T-helper 2 cell treated with Interferon-gamma antibody and Interleukin-4, amounts not matched to agents 5 μg/mL and 100 μg/mL, for 36 hours (primary cell): ENCODE results near the gene ZPLD1.

ENCODE experiments used
- DNase-seq: peaks from one replicate; pipeline ENCODE4 v3.0.0; 2021; ENCODE audit warnings: low spot score
- H3K27ac Mint-ChIP-seq: one replicate; pipeline ENCODE4 v1.8.0; 2021; ENCODE audit warnings: mild to moderate bottlenecking, mixed read lengths
- H3K27me3 Mint-ChIP-seq: one replicate; pipeline ENCODE4 v1.8.0; 2021; ENCODE audit warnings: low read depth, mixed read lengths
- H3K36me3 Mint-ChIP-seq: one replicate; pipeline ENCODE4 v1.8.0; 2021; ENCODE audit warnings: low read depth, mixed read lengths
- H3K4me1 Mint-ChIP-seq: one replicate; pipeline ENCODE4 v1.8.0; 2021; ENCODE audit warnings: low read depth, mixed read lengths
- H3K4me3 Mint-ChIP-seq: one replicate; pipeline ENCODE4 v1.8.0; 2022; ENCODE audit warnings: mild to moderate bottlenecking, moderate library complexity, mixed read lengths
- H3K9me3 Mint-ChIP-seq: one replicate; pipeline ENCODE4 v1.8.0; 2021; ENCODE audit warnings: mixed read lengths

The ZPLD1 gene

GRCh38 chr3:102478160-102478559, 43.3 kb downstream of the ZPLD1 start:
- H3K36me3 Mint-ChIP-seq: no peaks in the 10 kb centered on the region
- no peaks in the 10 kb centered on the region for H3K9me3 Mint-ChIP-seq
- no peaks in the 10 kb centered on the region for H3K4me1 Mint-ChIP-seq
- H3K27me3 Mint-ChIP-seq: no peaks in the 10 kb centered on the region
- no peak for DNase-seq
- H3K4me3 Mint-ChIP-seq: no peak overlapping the region
- no peak overlapping the region for H3K27ac Mint-ChIP-seq

GRCh38 chr3:102480139-102480538, 45.3 kb downstream of the ZPLD1 start:
- DNase-seq: no peak
- H3K36me3 Mint-ChIP-seq: no peaks in the 10 kb centered on the region
- H3K4me3 Mint-ChIP-seq: no peak overlapping the region
- H3K27me3 Mint-ChIP-seq: no peaks in the 10 kb centered on the region
- H3K4me1 Mint-ChIP-seq: no peaks in the 10 kb centered on the region
- H3K9me3 Mint-ChIP-seq: no peaks in the 10 kb centered on the region
- H3K27ac Mint-ChIP-seq: no peak overlapping the region

- Mint-ChIP-seq H3K4me1 (no peaks in the 10 kb centered on the region), H3K27ac (no peak overlapping the region), H3K27me3 (no peaks in the 10 kb centered on the region), H3K4me3 (no peak overlapping the region), H3K36me3 (no peaks in the 10 kb centered on the region), H3K9me3 (no peaks in the 10 kb centered on the region)
- DNase-seq: no peak
Measured at GRCh38 chr3:102481050-102481449, 46.2 kb downstream of the ZPLD1 start.

GRCh38 chr3:102483556-102483955, 48.7 kb downstream of the ZPLD1 start:
- Mint-ChIP-seq H3K27me3 (no peaks in the 10 kb centered on the region), H3K9me3 (no peaks in the 10 kb centered on the region)

GRCh38 chr3:102484363-102484762, 49.5 kb downstream of the ZPLD1 start:
- Mint-ChIP-seq H3K36me3 (no peaks in the 10 kb centered on the region), H3K27ac (no peak overlapping the region), H3K4me1 (no peaks in the 10 kb centered on the region), H3K9me3 (no peaks in the 10 kb centered on the region), H3K4me3 (no peak overlapping the region), H3K27me3 (no peaks in the 10 kb centered on the region)
- DNase-seq: no peak

More at GRCh38 chr3:102483556-102483955, 48.7 kb downstream of the ZPLD1 start:
- Mint-ChIP-seq H3K27ac (no peak overlapping the region), H3K36me3 (no peaks in the 10 kb centered on the region), H3K4me3 (no peak overlapping the region), H3K4me1 (no peaks in the 10 kb centered on the region)
- DNase-seq: no peak

GRCh38 chr3:102485701-102486100, 50.9 kb downstream of the ZPLD1 start:
- Mint-ChIP-seq H3K4me1 (no peaks in the 10 kb centered on the region), H3K36me3 (no peaks in the 10 kb centered on the region), H3K9me3 (no peaks in the 10 kb centered on the region), H3K27ac (no peak overlapping the region), H3K27me3 (no peaks in the 10 kb centered on the region), H3K4me3 (no peak overlapping the region)
- DNase-seq: no peak

- no peaks in the 10 kb centered on the region for H3K36me3 Mint-ChIP-seq
- DNase-seq: no peak
- H3K27me3 Mint-ChIP-seq: no peaks in the 10 kb centered on the region
- H3K27ac Mint-ChIP-seq: no peak overlapping the region
- no peaks in the 10 kb centered on the region for H3K9me3 Mint-ChIP-seq
- no peak overlapping the region for H3K4me3 Mint-ChIP-seq
- H3K4me1 Mint-ChIP-seq: no peaks in the 10 kb centered on the region
Measured at GRCh38 chr3:102488331-102488730, 53.5 kb downstream of the ZPLD1 start.

GRCh38 chr3:102492300-102492699, 57.5 kb downstream of the ZPLD1 start:
- no peaks in the 10 kb centered on the region for H3K9me3 Mint-ChIP-seq
- no peak for DNase-seq
- H3K27ac Mint-ChIP-seq: no peak overlapping the region
- H3K36me3 Mint-ChIP-seq: no peaks in the 10 kb centered on the region
- H3K27me3 Mint-ChIP-seq: no peaks in the 10 kb centered on the region
- no peaks in the 10 kb centered on the region for H3K4me1 Mint-ChIP-seq
- no peak overlapping the region for H3K4me3 Mint-ChIP-seq

GRCh38 chr3:102497571-102497970, 62.8 kb downstream of the ZPLD1 start:
- H3K9me3 Mint-ChIP-seq: no peaks in the 10 kb centered on the region
- H3K27me3 Mint-ChIP-seq: no peaks in the 10 kb centered on the region
- H3K36me3 Mint-ChIP-seq: no peaks in the 10 kb centered on the region
- DNase-seq: no peak
- H3K27ac Mint-ChIP-seq: no peak overlapping the region
- no peaks in the 10 kb centered on the region for H3K4me1 Mint-ChIP-seq
- H3K4me3 Mint-ChIP-seq: no peak overlapping the region

GRCh38 chr3:102505542-102505941, 70.7 kb downstream of the ZPLD1 start:
- H3K27me3 Mint-ChIP-seq: no peaks in the 10 kb centered on the region
- DNase-seq: no peak
- H3K4me3 Mint-ChIP-seq: no peak overlapping the region
- H3K9me3 Mint-ChIP-seq: peaks cover 3% of the 10 kb centered on the region
- H3K27ac Mint-ChIP-seq: no peak overlapping the region
- no peaks in the 10 kb centered on the region for H3K36me3 Mint-ChIP-seq
- no peaks in the 10 kb centered on the region for H3K4me1 Mint-ChIP-seq

- Mint-ChIP-seq H3K4me1 (no peaks in the 10 kb centered on the region), H3K9me3 (no peaks in the 10 kb centered on the region), H3K27ac (no peak overlapping the region), H3K27me3 (no peaks in the 10 kb centered on the region), H3K4me3 (no peak overlapping the region), H3K36me3 (no peaks in the 10 kb centered on the region)
- no peak for DNase-seq
Measured at GRCh38 chr3:102510663-102511062, 75.8 kb downstream of the ZPLD1 start.

- Mint-ChIP-seq H3K9me3 (no peaks in the 10 kb centered on the region), H3K27ac (no peak overlapping the region), H3K36me3 (no peaks in the 10 kb centered on the region), H3K27me3 (no peaks in the 10 kb centered on the region), H3K4me1 (no peaks in the 10 kb centered on the region), H3K4me3 (no peak overlapping the region)
- DNase-seq: no peak
Measured at GRCh38 chr3:102511168-102511567, 76.4 kb downstream of the ZPLD1 start.

GRCh38 chr3:102511639-102512038, 76.8 kb downstream of the ZPLD1 start:
- Mint-ChIP-seq H3K27ac (no peak overlapping the region), H3K4me1 (no peaks in the 10 kb centered on the region), H3K4me3 (no peak overlapping the region), H3K36me3 (no peaks in the 10 kb centered on the region), H3K9me3 (no peaks in the 10 kb centered on the region), H3K27me3 (no peaks in the 10 kb centered on the region)
- no peak for DNase-seq

GRCh38 chr3:102512734-102513504, 78.1 kb downstream of the ZPLD1 start:
- no peak for DNase-seq
- Mint-ChIP-seq H3K9me3 (no peaks in the 10 kb centered on the region), H3K4me1 (no peaks in the 10 kb centered on the region), H3K27me3 (no peaks in the 10 kb centered on the region), H3K4me3 (no peak overlapping the region), H3K36me3 (no peaks in the 10 kb centered on the region), H3K27ac (no peak overlapping the region)

GRCh38 chr3:102514241-102514640, 79.4 kb downstream of the ZPLD1 start:
- Mint-ChIP-seq H3K4me1 (no peaks in the 10 kb centered on the region), H3K9me3 (no peaks in the 10 kb centered on the region), H3K36me3 (no peaks in the 10 kb centered on the region), H3K4me3 (no peak overlapping the region), H3K27me3 (no peaks in the 10 kb centered on the region), H3K27ac (no peak overlapping the region)
- DNase-seq: no peak
